Spleen (tissue), 11 donors: ENCODE results near the gene RAB24. TPM values are rescaled to one million over a fixed set of nuclear protein-coding genes. Genes with fewer than 3 reads are reported as not detected.

Experiments used
- DNase-seq: peaks from one replicate; pipeline ENCODE4 v3.0.0-alpha.2; 2020
- H3K27ac ChIP-seq, 8 donors: fragments of 200-600 bp; sonication (generic) in 7 of 8; 1 replicate in 4 of 8; 2 replicates in 4 of 8; pipeline versions ENCODE4 v1.5.0 to v1.8.0; 2016 to 2021; ENCODE audit warnings: inconsistent platforms in 4 of 8, mild to moderate bottlenecking in 4 of 8, moderate library complexity in 1 of 8
- H3K27me3 ChIP-seq, 7 donors: fragments of 200-600 bp; sonication (generic) in 6 of 7; replicated peaks in 1 of 7; 1 replicate in 4 of 7; 2 replicates in 3 of 7; pipeline versions ENCODE4 v1.5.0 to v1.8.0; 2016 to 2021; ENCODE audit warnings: inconsistent platforms in 3 of 7, mild to moderate bottlenecking in 1 of 7
- H3K36me3 ChIP-seq, 6 donors: fragments of 200-600 bp; sonication (generic) in 5 of 6; 1 replicate in 4 of 6; 2 replicates in 2 of 6; pipeline versions ENCODE4 v1.5.0 to v1.8.0; 2016 to 2021; ENCODE audit warnings: inconsistent platforms in 2 of 6
- H3K4me1 ChIP-seq, 6 donors: fragments of 200-600 bp; sonication (generic) in 5 of 6; 1 replicate in 3 of 6; 2 replicates in 3 of 6; pipeline versions ENCODE4 v1.5.0 to v1.8.0; 2016 to 2021; ENCODE audit warnings: inconsistent platforms in 3 of 6
- H3K4me3 ChIP-seq, 8 donors: fragments of 200-600 bp; sonication (generic) in 7 of 8; 1 replicate in 4 of 8; 2 replicates in 4 of 8; pipeline versions ENCODE4 v1.5.0 to v1.8.0; 2016 to 2021; ENCODE audit warnings: inconsistent platforms in 4 of 8, mild to moderate bottlenecking in 4 of 8, moderate library complexity in 2 of 8
- H3K9me3 ChIP-seq, 8 donors: fragments of 200-600 bp; sonication (generic) in 7 of 8; 1 replicate in 4 of 8; 2 replicates in 4 of 8; pipeline versions ENCODE4 v1.5.0 to v1.8.0; 2016 to 2021; ENCODE audit warnings: inconsistent platforms in 4 of 8
- CTCF ChIP-seq, 11 experiments: fragments of 200-600 bp in 7 of 11; fragments of 450-650 bp in 4 of 11; sonication (generic) in 4 of 11; IDR thresholded peaks in 8 of 11; conservative IDR thresholded peaks in 3 of 11; 1 replicate in 7 of 11; 2 replicates in 4 of 11; pipeline versions ENCODE4 v1.4.0 to v1.8.0; 2016 to 2021; ENCODE audit warnings: antibody characterized with exemption in 11 of 11, inconsistent platforms in 4 of 11, mild to moderate bottlenecking in 1 of 11
- POLR2A ChIP-seq, 3 donors: fragments of 450-650 bp; IDR thresholded peaks; one replicate each; pipeline ENCODE4 v1.5.1; 2017; ENCODE audit warnings: antibody characterized with exemption in 3 of 3, mild to moderate bottlenecking in 1 of 3
- POLR2AphosphoS5 ChIP-seq, 3 donors: sonication (generic); formaldehyde crosslinking; IDR thresholded peaks; one replicate each; pipeline ENCODE4 v1.5.1; 2017; ENCODE audit warnings: antibody characterized with exemption in 3 of 3
- WGBS, 5 donors: extraction: QIAGEN DNeasy Blood & Tissue Kit in 3 of 5; methylation state at CpG; one replicate each; pipeline versions ENCODE4 v1.1.5 to v1.1.7; 2013 to 2018; 5-methylcytosine and 5-hydroxymethylcytosine counted together
- intact Hi-C: fragments of 100-400 bp; cut with DNase I; formaldehyde crosslinking; loops from one replicate; pipeline ENCODE4 v1.15.0; 2023; ENCODE audit warnings: low total_unique reads
- polyA plus RNA-seq, 3 donors: library from polyadenylated mRNA; stranded (reverse); fragments of 200-250 nt; gene quantifications; one replicate each; pipeline ENCODE4 v1.2.1, GENCODE V29; 2013
- total RNA-seq, 7 donors: library from RNA; depleted of rRNA in 3 of 7; stranded (reverse); fragments of >200 nt in 3 of 7; fragmentation: NEBNext Ultra II Directional in 4 of 7; extraction: Animal tissue kit (Norgen Biotek cat#: 25700) in 4 of 7; gene quantifications; one replicate each; pipeline versions ENCODE4 v1.1.0 to v1.2.1, GENCODE V29; 2016 to 2021
- donor health status: healthy with polysubstance abuse.
- donor health status: DM: no; HTN: no; CAD: no; lungs with moderate emphysema.
- donor health status: DM: no; HTN: no; CAD: no.
- donor health status: Bipolar disorder and iron deficiency.
- donor health status: healthy.
- donor health status: DM: no; HTN: no; CAD: no.
- donor health status: DM: yes; HTN: yes; CAD: no.

Gene RAB24
- total and polyA plus RNA-seq, 10 donors = 52.1 to 181 (median 83.7) TPM

- peaks cover 0 to 67% (median 22%) of the 10 kb centered on the region in 6 donors for H3K4me1 ChIP-seq
- H3K27me3 ChIP-seq = no peaks in the 10 kb centered on the region
- no peaks in the 10 kb centered on the region for H3K9me3 ChIP-seq
- WGBS, 5 donors = 84 to 89% (median 87%) methylated on average over 16 of the region's 16 CpGs
- TF ChIP-seq POLR2A (IDR thresholded peaks at IDR 0.05) (no peak), CTCF (IDR thresholded peaks at IDR 0.05 in 8 of 11, conservative IDR thresholded peaks at IDR 0.05 in 3 of 11) (no peak), POLR2AphosphoS5 (IDR thresholded peaks at IDR 0.05) (no peak)
- intact Hi-C loops = no loop called here
- H3K27ac ChIP-seq = no peak overlapping the region
- peak; percentile 35 for DNase-seq
- H3K4me3 ChIP-seq = no peak overlapping the region
- peaks cover 8 to 100% (median 83%) of the 10 kb centered on the region in 6 donors for H3K36me3 ChIP-seq
Observed at GRCh38 chr5:177333420-177334154, 30.1 kb upstream of the RAB24 start.

- no peak overlapping the region for H3K4me3 ChIP-seq
- WGBS, 5 donors = 83 to 89% (median 87%) methylated on average over 12 to 13 of the region's 13 CpGs
- H3K36me3 ChIP-seq = peaks cover 8 to 100% (median 76%) of the 10 kb centered on the region in 6 donors
- H3K27ac ChIP-seq = no peak overlapping the region
- no peaks in the 10 kb centered on the region for H3K27me3 ChIP-seq
- TF ChIP-seq POLR2AphosphoS5 (IDR thresholded peaks at IDR 0.05) (peak in 1 of 3 donors; percentile 31), CTCF (IDR thresholded peaks at IDR 0.05 in 8 of 11, conservative IDR thresholded peaks at IDR 0.05 in 3 of 11) (no peak)
- intact Hi-C loops = no loop called here
- peaks cover 0 to 67% (median 25%) of the 10 kb centered on the region in 6 donors for H3K4me1 ChIP-seq
- H3K9me3 ChIP-seq = no peaks in the 10 kb centered on the region
- DNase-seq = peak; percentile 72
Observed at GRCh38 chr5:177332896-177333260, 29.4 kb upstream of the RAB24 start.

DNA sequence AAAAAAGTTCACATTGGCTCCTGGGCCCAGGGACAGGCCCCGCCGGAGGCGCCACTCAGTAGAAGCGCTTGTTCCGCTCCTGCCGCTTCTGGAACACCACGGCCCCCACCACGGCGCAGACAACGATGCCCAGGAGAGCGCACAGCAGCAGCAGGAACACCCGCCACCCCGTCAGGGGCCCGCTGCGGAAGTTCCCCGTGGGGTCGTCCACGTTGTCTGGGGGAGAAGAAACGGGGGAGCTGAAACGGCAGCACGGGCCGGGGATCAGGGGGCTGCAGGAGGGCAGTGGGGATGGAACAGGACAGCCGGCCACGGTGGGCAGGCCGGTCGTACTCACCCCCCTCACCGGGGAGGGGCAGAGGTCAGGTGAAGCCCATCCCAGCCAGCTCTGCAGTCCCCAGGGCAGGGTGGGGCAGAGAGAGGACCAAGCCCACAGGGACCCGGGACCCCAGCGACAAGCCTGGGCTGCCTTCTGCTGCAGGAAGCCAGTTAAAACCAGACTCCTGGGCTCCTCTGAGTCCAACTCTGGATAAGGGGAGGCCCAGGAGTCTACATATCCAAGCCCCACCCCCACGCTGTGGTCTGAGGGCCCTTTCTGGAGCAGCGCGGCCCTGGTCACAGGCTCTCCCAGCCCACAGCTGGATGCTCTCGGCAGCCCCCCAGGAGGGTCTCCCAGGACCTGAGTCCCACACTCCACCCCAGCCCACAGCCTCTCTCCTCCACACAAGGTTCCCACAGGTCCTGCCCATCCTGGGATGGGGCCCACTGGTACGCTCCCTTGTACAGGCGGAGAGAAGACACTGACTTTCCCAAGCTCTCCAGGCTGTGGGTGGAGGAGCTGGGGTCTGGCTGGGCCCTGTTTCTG is 28.7 kb upstream of the RAB24 start:
- Histone ChIP-seq H3K27me3 (no peaks in the 10 kb centered on the region), H3K9me3 (no peaks in the 10 kb centered on the region), H3K4me3 (no peak overlapping the region), H3K4me1 (peaks cover 0 to 67% (median 27%) of the 10 kb centered on the region in 6 donors), H3K27ac (peak overlapping the region in 3 of 8 donors; percentile 1 to 71 (median 50)), H3K36me3 (peaks cover 4 to 100% (median 70%) of the 10 kb centered on the region in 6 donors)
- TF ChIP-seq POLR2AphosphoS5 (IDR thresholded peaks at IDR 0.05) (no peak), CTCF (IDR thresholded peaks at IDR 0.05 in 8 of 11, conservative IDR thresholded peaks at IDR 0.05 in 3 of 11) (no peak), POLR2A (IDR thresholded peaks at IDR 0.05) (no peak)
- intact Hi-C loops = no loop called here
- DNase-seq = peak; percentile 74
- 43 to 67% (median 56%) methylated on average over 25 to 35 of the region's 35 CpGs for WGBS, 5 donors
